ENCODE data around the gene DNAJC24.

Gene DNAJC24

GRCh38 chr11:31375879-31376278 lies 6.2 kb downstream of the DNAJC24 start:
- H3K27ac Mint-ChIP-seq: no peak overlapping the region
- H3K36me3 Mint-ChIP-seq (ENCODE audit: low read depth): peaks cover 52% of the 10 kb centered on the region
- no peak for DNase-seq
- no peak overlapping the region for H3K4me3 Mint-ChIP-seq
- H3K27me3 Mint-ChIP-seq: no peaks in the 10 kb centered on the region
- H3K4me1 Mint-ChIP-seq (ENCODE audit: low read depth): peaks cover 45% of the 10 kb centered on the region
- H3K9me3 Mint-ChIP-seq: peaks cover 2% of the 10 kb centered on the region

- H3K4me1 Mint-ChIP-seq (ENCODE audit: low read depth): peaks cover 7% of the 10 kb centered on the region
- no peak overlapping the region for H3K27ac Mint-ChIP-seq
- H3K9me3 Mint-ChIP-seq: no peaks in the 10 kb centered on the region
- DNase-seq: no peak
- H3K36me3 Mint-ChIP-seq (ENCODE audit: low read depth): peaks cover 30% of the 10 kb centered on the region
- H3K4me3 Mint-ChIP-seq: no peak overlapping the region
- H3K27me3 Mint-ChIP-seq: no peaks in the 10 kb centered on the region
Measured at GRCh38 chr11:31383116-31383515, 13.5 kb downstream of the DNAJC24 start.

GRCh38 chr11:31387379-31387778 lies 17.7 kb downstream of the DNAJC24 start:
- H3K4me1 Mint-ChIP-seq (ENCODE audit: low read depth): peaks cover 8% of the 10 kb centered on the region
- H3K27ac Mint-ChIP-seq: no peak overlapping the region
- H3K36me3 Mint-ChIP-seq (ENCODE audit: low read depth): peaks cover 25% of the 10 kb centered on the region
- peaks cover 8% of the 10 kb centered on the region for H3K9me3 Mint-ChIP-seq
- no peaks in the 10 kb centered on the region for H3K27me3 Mint-ChIP-seq
- no peak overlapping the region for H3K4me3 Mint-ChIP-seq
- no peak for DNase-seq

- Mint-ChIP-seq H3K36me3 (ENCODE audit: low read depth) (peaks cover 36% of the 10 kb centered on the region), H3K27ac (no peak overlapping the region), H3K4me1 (ENCODE audit: low read depth) (no peaks in the 10 kb centered on the region), H3K4me3 (no peak overlapping the region), H3K27me3 (no peaks in the 10 kb centered on the region), H3K9me3 (no peaks in the 10 kb centered on the region)
- DNase-seq: no peak
Measured at GRCh38 chr11:31397239-31397834, 27.7 kb downstream of the DNAJC24 start.

- Mint-ChIP-seq H3K36me3 (ENCODE audit: low read depth) (peaks cover 36% of the 10 kb centered on the region), H3K4me3 (no peak overlapping the region), H3K27ac (no peak overlapping the region), H3K9me3 (no peaks in the 10 kb centered on the region), H3K4me1 (ENCODE audit: low read depth) (peaks cover 10% of the 10 kb centered on the region), H3K27me3 (no peaks in the 10 kb centered on the region)
- DNase-seq: no peak
Measured at GRCh38 chr11:31404614-31405013, 35.0 kb downstream of the DNAJC24 start.

- Mint-ChIP-seq H3K27me3 (no peaks in the 10 kb centered on the region), H3K4me1 (ENCODE audit: low read depth) (peaks cover 10% of the 10 kb centered on the region), H3K9me3 (no peaks in the 10 kb centered on the region), H3K36me3 (ENCODE audit: low read depth) (peaks cover 31% of the 10 kb centered on the region), H3K4me3 (no peak overlapping the region), H3K27ac (no peak overlapping the region)
- DNase-seq: no peak
Measured at GRCh38 chr11:31408201-31408600, 38.5 kb downstream of the DNAJC24 start.

GRCh38 chr11:31412946-31413345 lies 43.3 kb downstream of the DNAJC24 start:
- Mint-ChIP-seq H3K9me3 (no peaks in the 10 kb centered on the region), H3K4me3 (no peak overlapping the region), H3K27ac (no peak overlapping the region), H3K27me3 (no peaks in the 10 kb centered on the region), H3K4me1 (ENCODE audit: low read depth) (peaks cover 9% of the 10 kb centered on the region), H3K36me3 (ENCODE audit: low read depth) (peaks cover 41% of the 10 kb centered on the region)
- DNase-seq: no peak

- Mint-ChIP-seq H3K4me3 (no peak overlapping the region), H3K27ac (no peak overlapping the region), H3K4me1 (ENCODE audit: low read depth) (peaks cover 2% of the 10 kb centered on the region), H3K9me3 (no peaks in the 10 kb centered on the region), H3K27me3 (no peaks in the 10 kb centered on the region), H3K36me3 (ENCODE audit: low read depth) (peaks cover 35% of the 10 kb centered on the region)
- no peak for DNase-seq
Measured at GRCh38 chr11:31414338-31414737, 44.7 kb downstream of the DNAJC24 start.

- H3K4me1 Mint-ChIP-seq (ENCODE audit: low read depth): no peaks in the 10 kb centered on the region
- H3K36me3 Mint-ChIP-seq (ENCODE audit: low read depth): peaks cover 34% of the 10 kb centered on the region
- no peak overlapping the region for H3K27ac Mint-ChIP-seq
- H3K9me3 Mint-ChIP-seq: no peaks in the 10 kb centered on the region
- no peak overlapping the region for H3K4me3 Mint-ChIP-seq
- no peaks in the 10 kb centered on the region for H3K27me3 Mint-ChIP-seq
- no peak for DNase-seq
Measured at GRCh38 chr11:31415435-31415834, 45.8 kb downstream of the DNAJC24 start.

GRCh38 chr11:31417357-31417756 lies 47.7 kb downstream of the DNAJC24 start:
- DNase-seq: no peak
- H3K4me1 Mint-ChIP-seq (ENCODE audit: low read depth): no peaks in the 10 kb centered on the region
- H3K4me3 Mint-ChIP-seq: no peak overlapping the region
- H3K27ac Mint-ChIP-seq: no peak overlapping the region
- peaks cover 23% of the 10 kb centered on the region for H3K36me3 Mint-ChIP-seq (ENCODE audit: low read depth)
- no peaks in the 10 kb centered on the region for H3K27me3 Mint-ChIP-seq
- no peaks in the 10 kb centered on the region for H3K9me3 Mint-ChIP-seq

- DNase-seq: no peak
- Mint-ChIP-seq H3K4me1 (ENCODE audit: low read depth) (no peaks in the 10 kb centered on the region), H3K27me3 (no peaks in the 10 kb centered on the region), H3K9me3 (no peaks in the 10 kb centered on the region), H3K27ac (no peak overlapping the region), H3K36me3 (ENCODE audit: low read depth) (peaks cover 23% of the 10 kb centered on the region), H3K4me3 (no peak overlapping the region)
Measured at GRCh38 chr11:31417816-31418215, 48.2 kb downstream of the DNAJC24 start.

GRCh38 chr11:31419138-31419537 lies 49.5 kb downstream of the DNAJC24 start:
- Mint-ChIP-seq H3K4me1 (ENCODE audit: low read depth) (no peaks in the 10 kb centered on the region), H3K36me3 (ENCODE audit: low read depth) (peaks cover 26% of the 10 kb centered on the region)
- DNase-seq: no peak

GRCh38 chr11:31419669-31420068 lies 50.0 kb downstream of the DNAJC24 start:
- Mint-ChIP-seq H3K4me1 (ENCODE audit: low read depth) (no peaks in the 10 kb centered on the region), H3K36me3 (ENCODE audit: low read depth) (peaks cover 22% of the 10 kb centered on the region), H3K27ac (no peak overlapping the region), H3K9me3 (no peaks in the 10 kb centered on the region), H3K4me3 (no peak overlapping the region), H3K27me3 (no peaks in the 10 kb centered on the region)
- no peak for DNase-seq

More at GRCh38 chr11:31419138-31419537, 49.5 kb downstream of the DNAJC24 start:
- no peaks in the 10 kb centered on the region for H3K27me3 Mint-ChIP-seq
- H3K9me3 Mint-ChIP-seq: no peaks in the 10 kb centered on the region
- H3K27ac Mint-ChIP-seq: no peak overlapping the region
- H3K4me3 Mint-ChIP-seq: no peak overlapping the region

GRCh38 chr11:31421820-31422219 lies 52.2 kb downstream of the DNAJC24 start:
- H3K27ac Mint-ChIP-seq: no peak overlapping the region
- no peak overlapping the region for H3K4me3 Mint-ChIP-seq
- H3K4me1 Mint-ChIP-seq (ENCODE audit: low read depth): no peaks in the 10 kb centered on the region
- peaks cover 21% of the 10 kb centered on the region for H3K36me3 Mint-ChIP-seq (ENCODE audit: low read depth)
- DNase-seq: no peak
- H3K9me3 Mint-ChIP-seq: no peaks in the 10 kb centered on the region
- H3K27me3 Mint-ChIP-seq: no peaks in the 10 kb centered on the region

GRCh38 chr11:31422703-31423102 lies 53.0 kb downstream of the DNAJC24 start:
- Mint-ChIP-seq H3K36me3 (ENCODE audit: low read depth) (peaks cover 23% of the 10 kb centered on the region), H3K27ac (no peak overlapping the region), H3K27me3 (no peaks in the 10 kb centered on the region), H3K9me3 (no peaks in the 10 kb centered on the region), H3K4me3 (no peak overlapping the region), H3K4me1 (ENCODE audit: low read depth) (no peaks in the 10 kb centered on the region)
- no peak for DNase-seq

- no peaks in the 10 kb centered on the region for H3K27me3 Mint-ChIP-seq
- peaks cover 38% of the 10 kb centered on the region for H3K36me3 Mint-ChIP-seq (ENCODE audit: low read depth)
- H3K27ac Mint-ChIP-seq: no peak overlapping the region
- H3K4me3 Mint-ChIP-seq: no peak overlapping the region
- H3K9me3 Mint-ChIP-seq: no peaks in the 10 kb centered on the region
- no peaks in the 10 kb centered on the region for H3K4me1 Mint-ChIP-seq (ENCODE audit: low read depth)
- no peak for DNase-seq
Measured at GRCh38 chr11:31424652-31425051, 55.0 kb downstream of the DNAJC24 start.

Measured in activated T-cell treated with anti-CD3 and anti-CD28 coated beads, Interleukin-2, amount 50 U/mL, for 24 hours (primary cell).